ENCODE data around the gene RCL1. TPM values are rescaled to one million over a fixed set of nuclear protein-coding genes. Genes with fewer than 3 reads are reported as not detected.

RCL1 gene
- total RNA-seq, 1 donor from 2014 or later, result 28.3 TPM

GRCh38 chr9:4902135-4902475 is 109.4 kb downstream of the RCL1 start:
- intact Hi-C loops (cut with DNase I), result loop anchor here (5.0 kb wide), 1 partner anchor 40 kb away; no protein-coding TSS in a partner anchor
- peak overlapping the region in 1 of 2 donors; percentile 12 for H3K27ac ChIP-seq

GRCh38 chr9:4904322-4905134 is 111.8 kb downstream of the RCL1 start:
- Histone ChIP-seq H3K9me3 (no peaks in the 10 kb centered on the region), H3K27me3 (no peaks in the 10 kb centered on the region), H3K4me3 (no peak overlapping the region), H3K27ac (peak overlapping the region; percentile 31 to 41), H3K36me3 (no peaks in the 10 kb centered on the region), H3K4me1 (peaks cover 4 to 13% of the 10 kb centered on the region in 2 donors)
- intact Hi-C loops (cut with DNase I), result loop anchor here (2.0 to 5.0 kb wide), 2 partner anchors 38 to 80 kb away; partner anchors contain the start of gene JAK2
- no peak for DNase-seq (ENCODE audit: low spot score in 2 of 2)
- TF ChIP-seq CTCF (IDR thresholded peaks at IDR 0.05), result no peak

More at GRCh38 chr9:4902135-4902475, 109.4 kb downstream of the RCL1 start:
- no peak overlapping the region for H3K4me3 ChIP-seq
- no peaks in the 10 kb centered on the region for H3K9me3 ChIP-seq
- no peak for TF ChIP-seq CTCF (IDR thresholded peaks at IDR 0.05)
- H3K4me1 ChIP-seq, result peaks cover 4 to 13% of the 10 kb centered on the region in 2 donors
- H3K36me3 ChIP-seq, result no peaks in the 10 kb centered on the region
- no peak for DNase-seq (ENCODE audit: low spot score in 2 of 2)
- no peaks in the 10 kb centered on the region for H3K27me3 ChIP-seq

DNA sequence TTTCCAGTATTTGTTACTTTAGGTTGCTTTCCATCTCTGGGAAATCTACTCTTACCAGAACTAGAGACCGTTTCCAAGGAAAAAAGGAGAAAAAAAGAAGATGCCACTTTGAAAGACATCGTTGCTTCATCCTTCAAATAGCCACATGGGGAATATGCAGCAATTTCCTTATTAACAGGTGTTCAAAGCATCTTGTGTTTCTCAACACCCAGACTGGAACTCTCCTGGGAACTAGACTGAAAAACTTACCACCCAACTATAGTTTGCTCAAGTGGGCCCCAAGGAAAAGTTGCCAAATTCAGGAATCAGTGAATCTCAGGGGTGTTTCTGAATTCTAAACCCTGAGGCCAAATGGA is 112.4 kb downstream of the RCL1 start:
- TF ChIP-seq CTCF (IDR thresholded peaks at IDR 0.05), result no peak
- peak overlapping the region in 1 of 2 donors; percentile 31 for H3K27ac ChIP-seq
- H3K4me1 ChIP-seq, result peaks cover 4 to 13% of the 10 kb centered on the region in 2 donors
- H3K4me3 ChIP-seq, result no peak overlapping the region
- no peak for DNase-seq (ENCODE audit: low spot score in 2 of 2)
- no peaks in the 10 kb centered on the region for H3K9me3 ChIP-seq
- intact Hi-C loops (cut with DNase I), result loop anchor here (2.0 kb wide), 1 partner anchor 80 kb away; the partner anchor contains the start of gene JAK2
- no peaks in the 10 kb centered on the region for H3K27me3 ChIP-seq
- no peaks in the 10 kb centered on the region for H3K36me3 ChIP-seq

Other genes starting within 250 kb of the RCL1 start
- 19.2 TPM for gene PLPP6, start 130.7 kb upstream of the RCL1 start, total RNA-seq
- not detected for gene SPATA6L, start 126.5 kb upstream of the RCL1 start, total RNA-seq
- 17.2 TPM for gene CDC37L1, start 113.4 kb upstream of the RCL1 start, total RNA-seq
- gene AK3, start 51.7 kb upstream of the RCL1 start, total RNA-seq, result 37.1 TPM
- gene JAK2, start 192.3 kb downstream of the RCL1 start, total RNA-seq, result 31.9 TPM